PC-9 (cell line): ENCODE measurements around the gene AUTS2. TPM values are rescaled to one million over a fixed set of nuclear protein-coding genes. Genes with fewer than 3 reads are reported as not detected.

ENCODE experiments used
- BruUV-seq: library from RNA; stranded (reverse); fragments of 400-500 nt; replicated peaks from 2 replicates; lab custom pipeline; 2021; lab: Mats Ljungman, UMichigan
- CTCF ChIA-PET: fragments of 300-600 bp; sonication (Branson Sonifier 250); formaldehyde crosslinking; loops from one replicate; lab custom pipeline; 2022; ENCODE audit warnings: antibody characterized with exemption; lab: Charles Lee
- POLR2A ChIA-PET: fragments of 300-600 bp; sonication (Branson Sonifier 250); formaldehyde crosslinking; loops from one replicate; lab custom pipeline; 2022; ENCODE audit warnings: antibody characterized with exemption; ENCODE audit not compliant: unreplicated experiment; lab: Charles Lee
- DNase-seq, 2 experiments: peaks; one replicate each; pipeline versions ENCODE4 v3.0.0 to v3.0.0-alpha.2; 2015 to 2022; ENCODE audit warnings: mixed read lengths in 1 of 2
- H2AFZ ChIP-seq: fragments of 200-600 bp; sonication (generic); 2 replicates; pipeline ENCODE4 v1.8.1; 2017; ENCODE audit warnings: antibody characterized with exemption
- H3F3A ChIP-seq: fragments of 200-600 bp; sonication (generic); 2 replicates; pipeline ENCODE4 v1.8.1; 2017; ENCODE audit warnings: antibody characterized with exemption, mild to moderate bottlenecking, low read depth; ENCODE audit not compliant: insufficient read depth
- H3K27ac ChIP-seq: fragments of 200-600 bp; sonication (generic); 2 replicates; pipeline ENCODE4 v1.6.1; 2016; ENCODE audit warnings: mixed run types
- H3K27me3 ChIP-seq: fragments of 200-600 bp; sonication (generic); 2 replicates; pipeline ENCODE4 v1.6.1; 2016; ENCODE audit warnings: low read depth, mixed run types; ENCODE audit not compliant: insufficient read depth
- H3K36me3 ChIP-seq: fragments of 200-600 bp; sonication (generic); 2 replicates; pipeline ENCODE4 v1.6.1; 2016; ENCODE audit warnings: low read depth, mixed run types
- H3K4me1 ChIP-seq: fragments of 200-600 bp; sonication (generic); replicated peaks from 2 replicates; pipeline ENCODE4 v1.6.1; 2016; ENCODE audit warnings: mixed run types; ENCODE audit not compliant: insufficient read depth
- H3K4me2 ChIP-seq: fragments of 200-600 bp; sonication (generic); 2 replicates; pipeline ENCODE4 v1.6.1; 2017; ENCODE audit warnings: mixed run types
- H3K4me3 ChIP-seq: fragments of 200-600 bp; sonication (generic); 2 replicates; pipeline ENCODE4 v1.6.1; 2016; ENCODE audit warnings: mixed run types
- H3K79me2 ChIP-seq: fragments of 200-600 bp; sonication (generic); 2 replicates; pipeline ENCODE4 v1.6.1; 2017; ENCODE audit warnings: low read depth, mixed run types
- H3K9me2 ChIP-seq: fragments of 200-600 bp; sonication (generic); 2 replicates; pipeline ENCODE4 v1.8.1; 2017; ENCODE audit warnings: mild to moderate bottlenecking; ENCODE audit not compliant: insufficient read depth
- H3K9me3 ChIP-seq: fragments of 200-600 bp; sonication (generic); 2 replicates; pipeline ENCODE4 v1.8.1; 2016; ENCODE audit warnings: low read depth; ENCODE audit not compliant: insufficient read depth
- H4K20me1 ChIP-seq: fragments of 200-600 bp; sonication (generic); 2 replicates; pipeline ENCODE4 v1.8.1; 2017; ENCODE audit not compliant: insufficient read depth
- CTCF ChIP-seq: fragments of 200-600 bp; sonication (generic); conservative IDR thresholded peaks from 2 replicates; pipeline ENCODE4 v1.6.1; 2017; ENCODE audit warnings: mixed run types, antibody characterized with exemption, mild to moderate bottlenecking, moderate library complexity
- EZH2 ChIP-seq: fragments of 200-600 bp; sonication (generic); IDR thresholded peaks from 2 replicates; pipeline ENCODE4 v1.8.0; 2017; ENCODE audit warnings: antibody characterized with exemption, low read depth
- intact Hi-C: fragments of 100-400 bp; cut with micrococcal nuclease; formaldehyde crosslinking; loops from one replicate; pipeline ENCODE4 v1.10.0; 2022; ENCODE audit not compliant: unreplicated experiment
- total RNA-seq: library from RNA; stranded (reverse); gene quantifications from 2 replicates; pipeline ENCODE4 v1.2.3, GENCODE V29; 2021

The AUTS2 gene
- total RNA-seq, 1 experiment from 2014 or later = not detected

GRCh38 chr7:70458745-70459144 lies 860.5 kb downstream of the AUTS2 start:
- POLR2A ChIA-PET = no interaction called here

GRCh38 chr7:70459546-70459945 lies 861.3 kb downstream of the AUTS2 start:
- CTCF ChIA-PET = no interaction called here
- TF ChIP-seq CTCF (no peak), EZH2 (no peak)
- no TSS peak for BruUV-seq
- Histone ChIP-seq H2AFZ (no peak overlapping the region), H3K27ac (no peak overlapping the region), H3F3A (no peaks in the 10 kb centered on the region), H3K79me2 (no peaks in the 10 kb centered on the region), H3K4me1 (no peaks in the 10 kb centered on the region), H3K27me3 (peaks cover 32% of the 10 kb centered on the region), H3K36me3 (no peaks in the 10 kb centered on the region), H3K9me3 (no peaks in the 10 kb centered on the region), H4K20me1 (no peaks in the 10 kb centered on the region), H3K9me2 (no peaks in the 10 kb centered on the region), H3K4me2 (no peak overlapping the region), H3K4me3 (no peak overlapping the region)
- POLR2A ChIA-PET = no interaction called here
- intact Hi-C loops = no loop called here
- no peak for DNase-seq

More at GRCh38 chr7:70458745-70459144, 860.5 kb downstream of the AUTS2 start:
- TF ChIP-seq CTCF = no peak
- TF ChIP-seq EZH2 = no peak
- no peaks in the 10 kb centered on the region for H3F3A ChIP-seq
- no peaks in the 10 kb centered on the region for H4K20me1 ChIP-seq
- CTCF ChIA-PET = no interaction called here
- H3K4me2 ChIP-seq = no peak overlapping the region
- H3K9me2 ChIP-seq = no peaks in the 10 kb centered on the region
- intact Hi-C loops = no loop called here
- no peaks in the 10 kb centered on the region for H3K4me1 ChIP-seq
- no peaks in the 10 kb centered on the region for H3K36me3 ChIP-seq
- H2AFZ ChIP-seq = no peak overlapping the region
- no TSS peak for BruUV-seq
- H3K4me3 ChIP-seq = no peak overlapping the region
- no peaks in the 10 kb centered on the region for H3K9me3 ChIP-seq
- H3K27ac ChIP-seq = no peak overlapping the region
- H3K27me3 ChIP-seq = peaks cover 34% of the 10 kb centered on the region
- H3K79me2 ChIP-seq = no peaks in the 10 kb centered on the region
- DNase-seq = no peak

GRCh38 chr7:70460071-70460470 lies 861.8 kb downstream of the AUTS2 start:
- Histone ChIP-seq H4K20me1 (no peaks in the 10 kb centered on the region), H3K27me3 (peaks cover 32% of the 10 kb centered on the region), H3K4me1 (no peaks in the 10 kb centered on the region), H3K27ac (no peak overlapping the region), H2AFZ (no peak overlapping the region), H3K4me3 (no peak overlapping the region), H3K36me3 (no peaks in the 10 kb centered on the region), H3K4me2 (no peak overlapping the region), H3K79me2 (no peaks in the 10 kb centered on the region), H3K9me3 (no peaks in the 10 kb centered on the region), H3F3A (no peaks in the 10 kb centered on the region), H3K9me2 (no peaks in the 10 kb centered on the region)
- intact Hi-C loops = no loop called here
- no TSS peak for BruUV-seq
- POLR2A ChIA-PET = no interaction called here
- CTCF ChIA-PET = no interaction called here
- no peak for DNase-seq
- no peak for TF ChIP-seq EZH2
- no peak for TF ChIP-seq CTCF
